ENCODE results near the gene NCAN. TPM values are rescaled to one million over a fixed set of nuclear protein-coding genes. Genes with fewer than 3 reads are reported as not detected.

NCAN gene
- total RNA-seq, 1 donor from 2014 or later = 161 TPM

DNA sequence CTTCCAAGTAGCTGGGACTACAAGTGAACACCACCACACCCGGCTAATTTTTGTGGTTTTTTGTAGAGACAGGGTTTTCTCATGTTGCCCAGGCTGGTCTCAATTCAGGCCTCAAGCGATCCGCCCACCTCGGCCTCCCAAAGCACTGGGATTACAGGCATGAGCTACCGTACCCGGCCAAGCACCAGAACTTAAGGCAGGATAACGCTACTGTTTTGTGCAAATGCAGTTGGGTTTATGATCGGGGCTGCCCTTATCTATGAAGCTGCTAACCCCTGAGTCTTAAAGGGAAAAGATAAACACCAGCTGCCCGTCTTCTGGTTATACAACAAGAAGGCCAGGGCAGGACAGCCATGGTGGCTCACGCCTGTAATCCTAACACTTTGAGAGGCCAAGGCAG is 73.9 kb downstream of the NCAN start:
- no peak for DNase-seq

- DNase-seq = no peak
Measured at GRCh38 chr19:19292607-19293006, 80.8 kb downstream of the NCAN start.

- no peak for DNase-seq
Measured at GRCh38 chr19:19294914-19295313, 83.2 kb downstream of the NCAN start.

- no peak for DNase-seq
Measured at GRCh38 chr19:19296953-19297689, 85.4 kb downstream of the NCAN start.

DNA sequence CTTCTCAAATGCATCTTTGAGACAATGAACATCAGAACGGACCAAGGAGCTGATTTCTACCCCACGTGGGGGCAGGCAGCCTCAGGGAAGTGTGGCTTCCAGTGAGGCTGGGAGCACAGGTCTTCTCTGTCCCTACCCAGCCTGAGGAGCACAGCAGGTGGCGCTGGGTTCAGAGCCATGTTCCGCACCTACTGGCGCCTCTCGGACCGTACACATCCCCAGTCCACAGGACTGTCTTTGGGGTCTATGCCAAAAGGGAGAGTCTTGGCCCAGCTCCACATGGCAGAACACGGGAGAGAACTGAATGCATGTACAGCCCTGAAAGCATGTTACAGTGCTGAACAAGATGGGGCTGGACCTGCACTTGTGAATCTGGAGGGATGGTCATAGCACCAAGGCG is 86.0 kb downstream of the NCAN start:
- DNase-seq = no peak

DNA sequence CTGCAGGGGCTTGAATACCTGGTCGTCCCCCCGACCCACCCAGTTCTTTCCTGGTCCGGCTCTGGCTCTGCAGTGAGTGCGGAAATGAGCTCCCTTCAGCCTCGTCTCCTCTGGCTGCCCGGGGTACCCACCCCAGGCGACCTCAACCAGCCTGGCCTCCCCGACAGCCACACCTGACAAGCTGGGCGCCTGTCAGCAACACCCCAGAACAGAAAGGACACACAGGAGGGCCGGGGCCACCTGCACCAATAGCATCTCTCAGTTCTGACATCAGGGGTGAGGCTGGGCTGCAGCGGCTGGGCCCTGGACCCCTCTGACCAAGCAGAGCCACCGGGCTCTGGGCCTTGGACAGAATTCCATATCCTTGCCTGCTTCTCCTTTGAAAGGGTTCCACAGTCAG is 88.9 kb downstream of the NCAN start:
- no peak for DNase-seq

Small RNAs within 50 kb of the gene (small RNA-seq; reads per million reads assigned to genes)
- not detected for gene RNU6-1028P

Other genes with a start within 250 kb of the NCAN start
- 102 TPM for gene SUGP2, start 178.4 kb upstream of the NCAN start, total RNA-seq
- 47.4 TPM for gene ARMC6, start 178.4 kb upstream of the NCAN start, total RNA-seq
- gene SLC25A42, start 148.0 kb upstream of the NCAN start, total RNA-seq = 12.6 TPM
- gene TMEM161A, start 73.5 kb upstream of the NCAN start, total RNA-seq = 6.2 TPM
- not detected for gene MEF2B, start 41.7 kb upstream of the NCAN start, total RNA-seq
- gene BORCS8, start 19.8 kb upstream of the NCAN start, total RNA-seq = 14.5 TPM
- 14.5 TPM for gene RFXANK, start 19.7 kb upstream of the NCAN start, total RNA-seq
- gene NR2C2AP, start 8.5 kb upstream of the NCAN start, total RNA-seq = 12.6 TPM
- gene TM6SF2, start 61.3 kb downstream of the NCAN start, total RNA-seq = not detected
- 14.5 TPM for gene SUGP1, start 108.6 kb downstream of the NCAN start, total RNA-seq
- gene MAU2, start 108.9 kb downstream of the NCAN start, total RNA-seq = 31.7 TPM
- 14.2 TPM for gene GATAD2A, start 193.7 kb downstream of the NCAN start, total RNA-seq

All from occipital lobe (tissue), 3 donors.